H4 (cell line): ENCODE data around the gene CHD8. TPM values are rescaled to one million over a fixed set of nuclear protein-coding genes. Genes with fewer than 3 reads are reported as not detected.

Experiments
- DNase-seq: peaks from one replicate; pipeline ENCODE4 v3.0.0-alpha.2; 2015; ENCODE audit warnings: low spot score
- total RNA-seq: library from RNA; depleted of rRNA; stranded (reverse); fragments of >200 nt; shearing (Covaris generic); gene quantifications from 2 replicates; pipeline ENCODE4 v1.2.3, GENCODE V29; 2014

The CHD8 gene
- total RNA-seq, 1 experiment from 2014 or later, result 26.5 TPM

DNA sequence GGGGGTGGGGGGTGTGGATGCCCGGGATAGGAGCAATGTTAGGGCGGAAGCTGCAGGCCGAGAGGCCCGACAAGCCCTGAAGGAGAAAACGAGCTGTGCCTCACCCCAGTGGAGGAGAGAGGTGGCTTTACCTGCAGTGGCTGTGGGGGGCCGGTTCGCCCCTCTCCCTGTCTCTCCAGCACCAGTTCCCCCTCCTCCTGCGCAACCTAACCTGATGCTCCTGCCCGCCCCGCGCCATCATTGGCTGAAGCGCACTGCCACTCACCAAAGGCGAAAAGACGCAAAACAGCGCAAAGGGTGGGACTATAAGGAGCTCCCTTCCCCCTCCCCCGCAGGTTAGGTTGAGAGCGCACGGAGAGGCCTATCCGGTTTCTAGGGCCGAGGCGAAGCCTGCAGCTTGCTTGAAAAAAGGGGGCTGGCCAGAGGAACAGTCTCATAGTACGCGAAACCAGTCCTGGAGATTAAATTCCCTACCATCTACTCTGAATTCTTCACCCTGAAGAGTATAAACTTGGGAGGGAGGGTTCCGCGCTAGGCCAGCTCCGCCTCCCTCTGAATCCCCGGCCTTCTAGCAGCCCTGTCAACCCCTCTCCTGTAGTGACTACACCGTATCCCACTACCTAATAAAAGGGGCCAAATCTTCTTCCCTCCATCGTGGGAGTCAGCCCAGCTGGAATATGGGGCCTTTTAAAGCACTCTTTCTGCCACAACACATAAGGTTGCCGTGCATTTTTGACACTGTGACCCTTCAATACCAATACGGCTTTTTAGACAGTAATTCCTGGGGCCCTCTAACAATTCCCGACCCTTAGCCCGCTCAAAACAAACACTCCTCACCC lies 18.6 kb downstream of the CHD8 start:
- peak; percentile 97 for DNase-seq

DNA sequence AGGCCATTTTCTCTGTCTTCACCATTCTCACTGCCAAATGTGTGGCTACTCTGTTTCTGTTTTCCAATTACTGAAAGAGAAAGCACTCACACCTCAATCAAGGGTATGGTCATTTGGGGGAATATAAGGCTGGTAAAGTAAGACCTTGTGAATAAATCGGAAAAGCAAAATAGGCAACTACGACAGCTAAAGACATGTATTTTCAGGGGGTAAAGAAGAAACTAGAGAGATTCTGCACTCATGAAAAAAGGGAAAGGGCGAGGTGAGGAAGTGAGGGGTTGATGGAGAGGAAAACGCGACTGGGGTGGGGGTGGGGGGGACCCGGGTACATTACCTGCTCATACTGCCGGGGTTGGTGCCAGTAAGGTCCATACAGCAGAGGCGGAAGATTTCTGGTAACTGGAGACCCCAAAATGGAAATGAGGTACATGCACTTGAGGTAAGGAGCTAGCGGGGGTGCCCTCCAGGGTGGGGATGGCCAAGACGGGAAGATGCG lies 19.3 kb downstream of the CHD8 start:
- no peak for DNase-seq

DNA sequence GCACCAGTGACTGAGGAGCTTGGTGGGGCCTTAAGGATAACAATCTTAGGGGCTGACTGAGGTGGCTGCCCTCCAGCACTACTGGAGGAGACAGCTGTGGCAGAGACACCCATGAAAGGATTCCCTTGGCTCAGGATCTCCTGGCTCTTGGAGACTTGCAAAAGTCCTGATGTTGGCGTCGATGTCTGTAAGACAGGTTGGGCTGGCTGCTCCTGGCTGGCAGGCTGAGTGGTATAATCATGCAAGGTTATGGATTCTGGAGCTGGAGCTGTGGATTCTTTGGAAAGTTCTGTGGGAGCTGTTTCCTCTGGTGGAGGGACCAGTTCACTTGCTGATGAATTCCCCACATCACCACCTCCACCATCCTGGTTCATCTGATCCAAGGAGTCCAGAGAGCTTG lies 24.8 kb downstream of the CHD8 start:
- DNase-seq, result no peak

DNA sequence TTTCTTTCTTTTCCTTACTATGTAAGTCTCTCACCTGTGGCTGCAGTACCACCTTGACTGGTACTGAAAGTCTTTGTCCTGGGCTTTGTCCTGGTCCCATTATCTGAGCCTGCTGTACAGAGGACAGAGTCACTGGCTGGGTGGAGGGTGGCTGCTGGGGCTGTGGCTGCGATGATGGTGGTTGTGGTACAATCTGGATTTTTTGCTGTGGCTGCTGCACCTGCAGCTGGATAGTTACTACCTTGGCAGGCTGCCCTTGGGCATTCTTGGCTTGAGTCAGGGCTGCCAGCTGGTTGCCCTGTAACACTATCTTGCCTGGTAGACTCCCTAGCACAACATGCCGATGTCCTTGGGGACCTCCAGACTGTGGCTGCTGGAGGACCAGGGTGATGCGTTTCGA lies 27.0 kb downstream of the CHD8 start:
- DNase-seq, result peak; percentile 8

DNA sequence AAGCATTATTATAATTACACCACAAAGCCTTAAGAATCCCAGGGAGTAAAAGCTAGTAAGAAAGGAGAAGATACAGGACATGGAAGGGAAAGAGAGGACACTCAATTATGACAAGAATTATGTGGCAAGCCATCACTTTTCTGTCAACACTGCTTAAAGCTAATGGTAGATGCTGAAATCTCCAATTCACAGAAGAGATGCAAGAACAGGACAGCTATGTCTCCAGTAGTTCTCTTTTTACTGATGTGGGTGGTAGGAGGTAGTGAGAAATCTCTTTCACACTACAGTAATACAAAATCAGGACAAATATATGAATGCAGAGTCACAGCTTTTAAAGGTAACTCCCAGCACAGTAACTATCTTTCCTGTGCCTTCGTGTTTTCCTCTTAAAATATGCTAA lies 29.2 kb downstream of the CHD8 start:
- DNase-seq, result no peak

DNA sequence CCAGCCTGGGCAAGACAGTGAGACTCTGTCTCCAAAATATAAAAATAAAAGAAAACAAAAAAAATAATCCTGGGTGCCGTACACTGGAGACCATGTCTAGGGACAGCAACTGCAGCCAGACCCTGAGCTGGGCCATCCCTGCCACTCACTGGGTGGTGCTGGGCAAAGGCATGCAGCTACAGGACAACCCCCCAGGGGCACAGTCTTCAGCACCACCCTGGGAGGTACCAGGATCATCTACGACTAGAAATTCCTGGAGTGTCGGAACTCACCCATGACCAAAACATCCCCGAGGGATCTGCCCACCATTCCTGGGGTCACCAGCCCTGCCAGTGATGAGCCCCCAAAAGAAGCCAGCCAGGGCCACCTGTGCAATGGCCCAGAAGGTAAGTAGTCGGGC lies 36.4 kb downstream of the CHD8 start:
- DNase-seq, result no peak

DNA sequence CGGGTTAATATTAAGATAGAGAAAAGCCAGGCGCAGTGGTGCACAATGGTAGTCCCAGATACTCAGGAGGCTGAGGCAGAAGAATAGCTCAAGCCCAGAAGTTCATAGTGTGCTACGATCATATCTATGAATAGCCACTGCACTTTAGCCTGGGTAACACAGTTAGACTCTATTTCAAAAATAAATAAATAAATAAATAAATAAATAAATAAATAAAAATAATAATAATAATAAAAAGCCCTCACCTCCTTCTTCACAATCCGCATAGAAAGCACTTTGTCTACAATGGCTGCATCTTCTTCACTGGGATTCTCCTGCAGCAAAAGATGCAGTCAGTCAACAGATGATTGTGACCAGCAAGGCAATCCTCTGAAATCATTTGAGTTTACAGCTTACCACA lies 40.6 kb downstream of the CHD8 start:
- no peak for DNase-seq

DNA sequence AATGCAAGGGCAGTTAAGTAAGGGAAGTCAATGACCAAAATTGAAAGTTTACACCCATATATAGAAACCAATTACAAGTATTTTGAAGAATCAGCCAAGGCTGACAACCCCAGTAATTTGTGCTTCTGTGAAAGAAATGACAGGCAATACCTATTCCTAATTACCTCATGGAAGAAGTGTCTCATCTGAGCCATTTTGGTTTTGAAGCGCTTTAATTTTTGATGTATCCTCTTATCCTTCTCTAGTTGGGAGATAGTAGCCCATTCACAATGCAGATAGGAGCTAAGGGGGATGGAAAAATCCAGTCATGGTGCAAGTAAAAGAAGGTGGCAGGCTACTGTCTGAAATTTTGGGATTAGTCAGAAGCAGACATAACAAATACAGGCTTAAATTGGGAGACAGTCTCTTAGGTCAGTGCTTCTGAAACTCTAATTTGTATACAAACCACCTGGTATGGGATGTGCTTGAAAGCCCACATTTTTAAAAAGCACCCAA lies 41.7 kb downstream of the CHD8 start:
- DNase-seq, result no peak

DNA sequence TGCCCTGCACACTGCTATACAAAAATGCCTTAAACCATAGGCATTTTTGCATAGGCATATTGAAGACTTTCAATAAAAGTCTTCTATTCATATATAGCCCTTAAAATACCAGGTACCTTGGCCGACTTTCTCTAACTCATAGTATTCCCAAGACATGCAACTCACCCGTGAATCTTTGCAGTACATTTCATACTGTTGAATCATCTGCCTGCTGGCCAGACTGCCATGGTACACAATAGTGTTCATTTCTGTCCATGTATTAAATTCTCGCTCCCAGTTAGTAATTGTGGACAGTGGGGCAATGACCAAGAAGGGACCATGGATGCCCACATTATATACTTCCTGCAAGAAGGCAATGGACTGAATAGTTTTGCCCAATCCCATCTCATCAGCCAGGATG lies 47.8 kb downstream of the CHD8 start:
- DNase-seq, result no peak

DNA sequence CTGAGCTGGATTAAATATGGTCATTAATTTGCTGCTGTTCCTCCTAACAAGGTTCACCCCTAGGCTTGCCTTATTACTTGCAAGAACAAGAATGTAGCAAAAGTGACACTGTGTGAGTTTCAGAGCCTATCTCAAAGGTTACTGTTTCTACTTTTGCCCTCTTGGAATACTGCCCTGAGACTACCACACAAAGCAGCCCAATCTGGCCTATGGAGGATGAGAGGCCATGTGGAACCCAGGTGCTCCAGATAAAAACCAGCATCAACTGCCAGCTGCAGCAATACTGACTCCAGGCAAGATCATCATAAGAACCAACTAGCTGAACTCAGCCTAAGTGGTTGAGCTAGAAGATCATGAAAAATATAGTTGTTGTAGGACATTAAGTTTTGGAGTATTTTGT lies 49.7 kb downstream of the CHD8 start:
- DNase-seq, result no peak

DNA sequence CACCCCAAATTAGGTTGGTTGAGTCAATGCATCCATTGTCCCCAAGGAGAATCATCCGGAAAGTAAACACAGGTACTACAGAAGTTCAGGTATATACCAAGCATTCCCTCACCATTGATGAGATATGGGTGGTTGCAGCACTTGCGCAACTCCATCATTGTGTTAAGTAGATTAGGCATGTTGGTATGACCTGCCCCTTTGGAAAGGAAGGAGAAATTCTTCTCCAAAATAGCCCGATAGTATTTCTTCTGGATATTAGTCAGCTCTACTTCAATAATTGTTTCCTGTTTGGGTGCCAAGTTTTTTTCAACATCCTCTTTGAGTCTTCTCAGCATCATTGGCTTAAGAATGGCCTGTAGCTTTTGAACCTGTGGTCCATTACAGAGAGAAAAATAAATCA lies 50.8 kb downstream of the CHD8 start:
- no peak for DNase-seq

DNA sequence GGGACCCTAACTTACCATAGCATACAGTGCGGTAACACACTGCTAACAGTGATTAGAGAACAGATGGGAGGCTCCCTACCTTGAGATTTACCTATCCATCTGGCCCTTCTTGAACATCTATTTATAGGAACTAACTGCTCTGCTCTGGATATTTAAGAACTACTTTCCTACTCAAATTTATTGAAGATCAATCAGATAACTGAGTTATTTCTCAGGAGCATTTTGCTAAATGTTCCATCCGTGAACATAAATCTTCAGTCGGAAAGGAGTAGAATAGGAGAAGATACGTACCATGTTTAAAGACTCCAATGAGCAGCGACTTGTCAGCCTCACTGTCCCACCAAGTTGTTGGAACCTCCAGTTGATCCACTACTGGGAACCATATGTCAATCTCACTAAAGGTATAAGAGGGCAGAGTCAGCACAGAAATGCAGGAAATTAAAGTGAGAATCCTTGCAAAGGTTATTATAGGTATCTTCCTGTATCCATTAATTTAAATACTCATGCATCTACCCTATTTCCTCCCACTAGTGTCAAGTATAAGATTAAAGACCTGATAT lies 56.5 kb downstream of the CHD8 start:
- DNase-seq, result no peak

DNA sequence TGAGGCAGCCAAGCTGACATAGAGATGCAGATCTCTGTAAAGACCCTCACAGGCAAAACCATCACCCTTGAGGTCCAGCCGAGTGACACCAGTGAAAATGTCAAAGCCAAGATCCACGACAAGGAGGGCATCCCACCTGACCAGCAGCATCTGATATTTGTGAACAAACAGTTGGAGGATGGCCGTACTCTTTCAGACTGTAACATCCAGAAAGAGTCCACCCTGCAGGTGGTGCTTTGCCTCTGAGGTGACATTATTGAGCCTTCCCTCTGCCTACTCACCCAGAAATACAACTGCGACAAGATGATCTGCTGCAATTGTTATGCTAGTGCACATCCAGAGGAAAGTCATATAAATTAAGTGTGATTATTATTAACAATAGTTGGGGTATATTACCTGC lies 57.0 kb downstream of the CHD8 start:
- no peak for DNase-seq

DNA sequence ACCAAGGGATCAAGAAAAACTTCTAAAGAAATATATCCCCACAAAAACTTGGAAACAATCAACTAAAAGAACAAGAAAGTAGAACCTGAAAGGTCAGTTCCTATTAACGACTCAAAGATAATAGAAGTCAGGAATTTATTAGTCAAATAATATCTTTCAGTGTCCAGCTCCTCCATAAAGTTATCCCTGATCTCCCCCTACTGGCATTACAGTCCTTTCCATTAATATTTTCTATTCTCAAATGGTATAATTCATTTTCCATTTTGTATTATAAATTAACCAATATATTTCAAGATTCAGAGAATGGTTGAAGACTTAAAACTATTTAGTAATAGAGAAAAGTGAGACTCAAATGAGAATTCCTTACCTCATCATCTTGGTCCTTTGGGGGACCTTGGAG lies 60.5 kb downstream of the CHD8 start:
- no peak for DNase-seq

DNA sequence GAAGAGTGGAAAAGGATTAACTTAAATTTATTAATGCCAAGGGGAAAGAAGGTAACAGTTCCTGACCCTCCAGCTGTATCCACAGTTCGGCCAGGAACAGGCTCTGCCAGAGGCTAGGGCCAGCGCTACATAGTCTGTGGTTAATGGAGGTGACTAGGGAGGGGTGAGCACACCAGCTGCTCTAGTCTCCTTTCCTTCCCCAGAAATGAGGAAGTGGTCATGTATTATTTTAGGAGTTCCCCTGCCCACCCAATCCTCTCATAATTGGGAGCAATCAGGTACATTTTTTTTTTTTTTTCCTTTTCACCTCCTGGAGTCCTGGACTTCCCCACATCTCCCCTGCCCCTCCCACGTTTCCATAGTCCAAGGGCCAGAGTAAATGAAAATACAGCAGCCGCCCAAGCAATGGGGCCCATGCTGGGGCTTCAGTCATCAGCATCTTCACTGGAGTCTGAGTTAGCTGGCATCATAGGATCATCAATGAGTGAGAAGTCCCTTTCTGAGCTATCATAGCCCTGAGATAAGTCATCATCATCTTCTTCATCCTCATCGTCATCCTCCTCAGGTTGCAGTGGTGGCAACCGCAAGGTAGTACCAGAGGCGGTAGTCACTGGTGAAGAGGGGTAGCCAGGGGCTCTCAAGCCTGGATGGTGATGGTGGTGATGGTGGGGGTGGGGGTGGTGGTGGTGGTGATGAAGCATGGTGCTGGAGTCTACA lies 70.6 kb downstream of the CHD8 start:
- DNase-seq, result no peak

DNA sequence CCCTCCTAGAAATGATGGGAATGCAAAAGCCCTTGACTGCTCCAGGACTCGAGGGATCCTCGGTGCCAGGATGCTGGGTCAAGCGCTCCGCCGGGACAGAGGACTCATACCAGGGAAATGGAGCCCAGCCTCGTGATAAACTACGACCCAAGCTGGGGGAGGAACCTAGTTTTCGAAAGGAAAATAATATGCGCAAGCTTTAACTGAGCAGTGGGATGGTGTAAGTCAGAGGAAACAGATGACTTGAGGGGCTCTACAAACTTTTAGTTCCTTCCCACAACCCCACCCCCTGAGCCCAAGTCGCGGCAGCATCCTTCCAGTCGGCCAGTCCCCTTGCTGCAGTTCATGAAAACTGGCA lies 71.5 kb downstream of the CHD8 start:
- DNase-seq, result no peak

DNA sequence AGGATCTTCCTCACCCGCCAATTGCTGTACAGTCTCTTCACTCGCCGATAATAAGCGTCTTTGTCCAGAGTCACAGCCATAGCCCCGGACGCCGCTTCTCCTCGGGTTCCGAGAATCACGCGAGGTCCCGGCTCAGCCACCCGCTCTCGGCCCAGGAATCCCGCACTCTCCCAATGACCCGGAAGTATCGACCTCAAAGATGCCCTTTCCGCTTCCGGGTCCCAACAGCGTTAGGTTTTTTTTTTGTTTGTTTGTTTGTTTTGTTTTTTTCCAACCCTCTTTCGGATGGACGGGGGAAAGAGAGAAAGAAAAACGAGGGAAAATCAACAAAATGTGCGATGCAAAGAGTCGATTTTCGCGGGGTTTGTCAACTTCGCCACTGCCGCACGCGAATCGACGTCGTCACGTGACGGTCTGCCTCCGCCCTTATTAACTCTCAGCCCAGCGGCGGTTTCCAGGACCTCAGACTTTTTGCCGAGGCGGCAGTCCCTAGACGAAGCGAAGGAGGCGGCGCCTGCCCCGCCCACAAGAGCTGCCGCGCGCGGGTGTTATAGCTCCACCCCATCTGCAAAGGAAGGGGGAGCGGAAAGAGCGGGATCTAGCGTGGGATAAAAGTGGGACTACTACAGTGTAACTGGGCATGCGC lies 72.0 kb downstream of the CHD8 start, which contains the start of gene SUPT16H:
Gene SUPT16H (minus strand): TSS at position 172 of the 646 bp plus-strand sequence. CDS start 92 bp downstream, at position 80.
- peak; percentile 94 for DNase-seq

DNA sequence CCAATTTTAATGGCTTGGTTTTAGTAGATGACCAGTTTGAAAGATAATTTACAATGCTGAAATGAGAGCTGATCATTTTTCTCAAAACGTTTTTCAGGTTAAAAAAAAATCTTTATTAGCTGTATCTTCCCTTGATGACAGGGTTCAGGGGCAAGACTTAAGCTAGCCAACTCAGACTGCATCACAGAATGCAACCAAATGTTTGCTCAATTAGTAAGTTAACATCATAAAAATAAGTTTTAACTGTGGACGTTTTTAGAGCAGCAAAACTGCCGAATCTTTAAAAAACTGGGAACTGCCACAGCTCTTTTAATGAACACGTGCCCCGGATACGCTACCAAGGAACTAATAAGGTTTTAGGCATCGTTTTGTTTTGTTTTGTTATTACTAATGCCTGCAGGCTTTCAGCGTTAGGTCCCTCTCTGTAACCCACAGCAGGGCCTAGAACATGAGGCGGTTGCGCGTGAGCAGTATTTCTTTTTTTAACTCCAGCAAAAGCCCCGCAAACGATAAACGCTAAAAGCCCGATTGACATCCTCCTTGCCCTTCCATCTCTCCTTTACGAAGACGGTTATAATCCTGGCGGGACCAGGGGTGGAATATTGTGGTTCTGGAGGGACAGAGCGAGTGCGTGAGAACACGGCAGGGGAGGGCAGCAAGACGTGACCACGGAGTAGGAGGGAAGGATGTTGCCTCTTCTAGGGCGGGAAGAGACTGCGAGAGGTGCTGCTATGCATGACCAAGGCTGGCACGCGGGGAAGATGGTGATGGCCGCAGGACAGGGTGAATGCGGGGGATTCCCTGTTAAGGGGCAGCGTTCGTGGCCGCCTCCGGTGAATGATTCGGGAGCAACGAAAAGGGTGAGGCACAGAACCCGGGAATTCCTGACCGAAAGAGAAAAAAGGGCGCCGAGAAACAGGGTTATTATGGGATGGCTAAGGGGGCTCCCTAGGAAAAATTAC lies 72.8 kb downstream of the CHD8 start:
- peak; percentile 38 for DNase-seq

DNA sequence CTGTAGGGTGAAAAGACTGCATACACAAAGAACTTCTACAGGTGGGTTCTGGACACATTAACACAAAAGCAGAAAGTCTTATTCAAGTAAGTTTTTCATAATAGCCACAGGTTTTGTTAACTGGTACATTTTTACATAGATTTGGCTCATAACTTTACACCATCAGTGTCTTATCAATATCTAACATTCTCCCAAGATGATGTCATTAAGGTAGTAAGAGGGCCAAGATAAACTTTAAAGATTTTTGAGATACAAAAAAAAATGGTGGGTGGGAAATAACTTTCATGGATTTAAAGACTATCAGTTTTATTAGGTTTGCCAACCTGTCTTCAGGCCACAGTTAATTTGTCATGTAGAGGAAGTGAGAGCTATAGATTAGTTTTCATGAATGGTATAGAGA lies 73.8 kb downstream of the CHD8 start:
- DNase-seq, result no peak

DNA sequence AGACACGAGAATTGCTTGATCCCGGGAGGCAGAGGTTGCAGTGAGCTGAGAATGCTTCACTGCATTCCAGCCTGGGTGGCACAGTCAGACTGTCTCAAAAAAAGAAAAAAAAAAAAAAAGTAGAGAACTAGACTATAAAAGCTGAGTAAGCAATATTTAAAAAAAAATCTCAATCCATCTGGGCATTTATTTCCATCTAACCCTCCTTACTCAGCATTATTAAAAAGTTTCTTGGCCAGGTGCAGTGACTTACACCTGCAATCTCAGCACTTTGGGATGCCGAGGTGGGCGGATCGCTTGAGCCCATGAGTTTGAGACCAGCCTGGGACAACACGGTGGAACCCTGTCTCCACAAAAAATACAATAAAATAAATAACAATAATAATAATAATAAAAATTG lies 76.6 kb downstream of the CHD8 start:
- no peak for DNase-seq

DNA sequence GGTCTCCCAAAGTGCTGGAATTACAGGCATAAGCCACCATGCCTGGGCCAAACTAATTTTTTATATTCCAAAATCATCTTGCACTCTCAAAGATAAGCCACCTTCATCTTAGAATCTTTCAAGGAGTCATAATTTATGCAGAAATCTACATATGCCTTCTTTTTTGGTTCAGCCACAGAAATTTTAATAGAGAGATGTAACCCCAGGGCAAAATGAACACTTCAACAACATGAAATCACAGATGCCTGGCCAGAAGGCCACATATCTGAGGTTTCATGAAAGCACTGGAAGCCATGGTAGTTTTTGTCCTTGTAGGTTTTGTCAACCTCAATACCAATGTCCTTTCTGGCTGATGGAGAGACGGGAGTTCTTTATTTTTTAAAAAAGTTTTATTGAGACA lies 81.9 kb downstream of the CHD8 start:
- no peak for DNase-seq
